CD4-positive, alpha-beta T cell treated with Interleukin-6 for 4 hours (primary cell): ENCODE results near the gene TOP2A.

Source experiments
- DNase-seq: peaks from one replicate; pipeline ENCODE4 v3.0.0-alpha.2; 2020; ENCODE audit warnings: mixed read lengths

TOP2A gene

GRCh38 chr17:40453881-40454612 lies 36.4 kb upstream of the TOP2A start:
- DNase-seq: no peak

- DNase-seq: no peak
Measured at GRCh38 chr17:40452921-40453378, 35.3 kb upstream of the TOP2A start.

GRCh38 chr17:40452216-40452787 lies 34.6 kb upstream of the TOP2A start:
- no peak for DNase-seq

GRCh38 chr17:40451420-40451819 lies 33.7 kb upstream of the TOP2A start:
- no peak for DNase-seq

- DNase-seq: peak; percentile 67
Measured at GRCh38 chr17:40450175-40450574, 32.5 kb upstream of the TOP2A start.

GRCh38 chr17:40448639-40449261 lies 31.1 kb upstream of the TOP2A start:
- DNase-seq: no peak

- peak; percentile 15 for DNase-seq
Measured at GRCh38 chr17:40448213-40448638, 30.5 kb upstream of the TOP2A start.

- DNase-seq: no peak
Measured at GRCh38 chr17:40447806-40448205, 30.1 kb upstream of the TOP2A start.

- no peak for DNase-seq
Measured at GRCh38 chr17:40447148-40447644, 29.5 kb upstream of the TOP2A start.

- DNase-seq: no peak
Measured at GRCh38 chr17:40445751-40446468, 28.2 kb upstream of the TOP2A start.

GRCh38 chr17:40443988-40444899 lies 26.5 kb upstream of the TOP2A start:
- DNase-seq: no peak

GRCh38 chr17:40443196-40443987 lies 25.7 kb upstream of the TOP2A start, which contains the start of gene IGFBP4:
Gene IGFBP4 (plus strand): TSS chr17:40443450. CDS start chr17:40443736, 286 bp downstream.
- DNase-seq: peak; percentile 80

GRCh38 chr17:40442392-40443195 lies 24.9 kb upstream of the TOP2A start:
- DNase-seq: no peak

- no peak for DNase-seq
Measured at GRCh38 chr17:40440166-40440565, 22.5 kb upstream of the TOP2A start.

- no peak for DNase-seq
Measured at GRCh38 chr17:40437095-40437732, 19.5 kb upstream of the TOP2A start.

GRCh38 chr17:40436636-40437035 lies 18.9 kb upstream of the TOP2A start:
- DNase-seq: no peak

- DNase-seq: peak; percentile 23
Measured at GRCh38 chr17:40433551-40434415, 16.1 kb upstream of the TOP2A start.

GRCh38 chr17:40432864-40433528 lies 15.3 kb upstream of the TOP2A start:
- DNase-seq: no peak
